Activated T-helper 9 cell treated with anti-CD3 and anti-CD28 coated beads, Interleukin-2, amount 50 U/mL, for 16 hours (primary cell): Measurements from ENCODE around the gene NME2.
A peak's percentile ranks its signal among the peaks of the same experiment; 100 is the strongest.
"Not testable (repeated sequence)": the region's sequence is repeated elsewhere in the genome, so short reads cannot be mapped to it uniquely, and the experiment has no call there.

ENCODE experiments used
- DNase-seq: peaks from one replicate; pipeline ENCODE4 v3.0.0-alpha.2; 2020; ENCODE audit warnings: low read depth

NME2 gene

GRCh38 chr17:51153210-51154072 lies 12.8 kb upstream of the NME2 start, which contains the start of gene NME1:
NME1 (plus strand) TSS chr17:51153559; CDS start chr17:51155655, 2,096 bp downstream.
- DNase-seq: peak; percentile 95

DNA sequence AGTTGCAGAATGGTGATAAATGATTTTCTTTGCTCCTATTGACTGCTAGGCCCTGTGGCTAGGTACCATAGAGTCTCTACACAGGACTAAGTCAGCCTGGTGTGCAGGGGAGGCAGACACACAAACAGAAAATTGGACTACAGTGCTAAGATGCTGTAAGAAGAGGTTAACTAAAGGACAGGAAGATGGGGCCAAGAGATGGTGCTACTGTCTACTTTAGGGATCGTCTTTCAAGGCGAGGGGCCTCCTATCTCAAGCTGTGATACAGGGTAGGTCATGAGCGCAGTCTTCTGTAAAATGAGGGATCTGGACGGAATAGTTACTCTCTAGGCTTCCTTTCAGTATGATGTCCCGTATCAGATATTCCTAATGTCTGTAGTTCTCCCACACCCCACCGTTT lies 12.0 kb upstream of the NME2 start:
- DNase-seq: no peak

GRCh38 chr17:51155416-51155815 lies 10.8 kb upstream of the NME2 start:
- no peak for DNase-seq

DNA sequence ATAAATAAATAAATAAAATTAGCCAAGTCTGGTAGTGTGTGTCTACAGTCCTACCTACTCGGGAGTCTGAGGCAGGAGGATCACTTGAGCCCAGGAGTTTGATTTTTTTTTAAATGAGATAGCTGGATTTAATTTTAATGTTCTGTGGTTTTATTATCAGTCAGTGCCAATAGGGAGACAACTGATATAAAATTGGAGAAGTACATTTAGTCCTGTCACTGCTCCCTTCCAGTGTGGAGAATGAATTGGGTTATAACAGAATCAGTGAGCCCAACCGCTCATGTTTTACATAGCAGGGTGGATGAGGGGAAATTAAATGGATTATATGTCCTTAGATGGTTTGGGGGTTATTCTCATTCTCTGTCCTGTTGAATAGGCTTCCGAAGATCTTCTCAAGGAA lies 6.6 kb upstream of the NME2 start:
- DNase-seq: no peak

DNA sequence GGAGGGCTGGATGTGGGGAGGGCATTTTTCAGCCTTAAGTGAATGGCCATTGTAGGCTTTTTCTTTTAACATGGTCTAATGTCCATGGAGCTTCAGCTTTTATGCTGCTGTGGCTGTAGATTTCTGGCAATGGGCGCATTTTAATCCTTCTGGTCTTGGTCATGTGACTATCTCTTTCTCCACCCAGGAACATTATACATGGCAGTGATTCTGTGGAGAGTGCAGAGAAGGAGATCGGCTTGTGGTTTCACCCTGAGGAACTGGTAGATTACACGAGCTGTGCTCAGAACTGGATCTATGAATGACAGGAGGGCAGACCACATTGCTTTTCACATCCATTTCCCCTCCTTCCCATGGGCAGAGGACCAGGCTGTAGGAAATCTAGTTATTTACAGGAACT lies 4.7 kb upstream of the NME2 start:
- DNase-seq: no peak

DNA sequence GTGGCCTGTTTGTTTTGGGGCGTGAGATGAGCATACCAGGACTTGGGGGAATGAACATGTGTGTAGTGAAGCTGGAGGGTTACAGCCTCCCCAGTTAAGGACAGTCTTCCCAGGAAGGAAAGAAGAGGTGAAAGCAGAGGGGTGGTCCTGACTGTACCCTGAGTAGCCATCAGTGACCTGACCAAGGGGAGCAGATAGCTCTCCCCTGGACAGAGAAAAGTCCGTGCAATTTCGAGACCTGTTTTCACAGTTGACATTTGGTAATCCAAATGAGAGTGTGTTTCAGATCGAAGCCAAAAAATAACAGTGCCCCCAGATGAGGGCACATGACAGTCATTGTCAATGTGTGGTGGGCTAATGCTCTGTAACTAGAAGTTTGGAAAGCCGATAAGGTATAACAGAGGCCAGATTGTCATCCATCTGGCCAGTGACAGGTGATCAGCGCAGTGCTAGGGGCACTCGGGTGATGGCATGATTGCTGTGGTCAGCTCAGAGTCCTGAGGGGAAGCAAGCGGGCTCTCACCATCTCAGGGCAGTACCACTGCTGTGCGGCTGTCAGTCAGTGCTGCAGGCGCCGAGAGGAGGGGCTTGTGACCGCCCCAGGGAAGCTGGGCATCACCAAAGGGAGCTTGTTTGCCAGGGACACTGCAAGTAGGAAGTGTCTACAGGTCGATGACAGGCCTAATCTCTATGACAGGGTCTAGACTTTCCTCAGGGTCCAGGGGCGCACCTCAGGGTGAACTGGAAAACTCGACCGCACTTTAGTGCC lies 1.1 kb upstream of the NME2 start:
- DNase-seq: no peak

- DNase-seq: no peak
Measured at GRCh38 chr17:51165680-51166197, 472 bp upstream of the NME2 start.

DNA sequence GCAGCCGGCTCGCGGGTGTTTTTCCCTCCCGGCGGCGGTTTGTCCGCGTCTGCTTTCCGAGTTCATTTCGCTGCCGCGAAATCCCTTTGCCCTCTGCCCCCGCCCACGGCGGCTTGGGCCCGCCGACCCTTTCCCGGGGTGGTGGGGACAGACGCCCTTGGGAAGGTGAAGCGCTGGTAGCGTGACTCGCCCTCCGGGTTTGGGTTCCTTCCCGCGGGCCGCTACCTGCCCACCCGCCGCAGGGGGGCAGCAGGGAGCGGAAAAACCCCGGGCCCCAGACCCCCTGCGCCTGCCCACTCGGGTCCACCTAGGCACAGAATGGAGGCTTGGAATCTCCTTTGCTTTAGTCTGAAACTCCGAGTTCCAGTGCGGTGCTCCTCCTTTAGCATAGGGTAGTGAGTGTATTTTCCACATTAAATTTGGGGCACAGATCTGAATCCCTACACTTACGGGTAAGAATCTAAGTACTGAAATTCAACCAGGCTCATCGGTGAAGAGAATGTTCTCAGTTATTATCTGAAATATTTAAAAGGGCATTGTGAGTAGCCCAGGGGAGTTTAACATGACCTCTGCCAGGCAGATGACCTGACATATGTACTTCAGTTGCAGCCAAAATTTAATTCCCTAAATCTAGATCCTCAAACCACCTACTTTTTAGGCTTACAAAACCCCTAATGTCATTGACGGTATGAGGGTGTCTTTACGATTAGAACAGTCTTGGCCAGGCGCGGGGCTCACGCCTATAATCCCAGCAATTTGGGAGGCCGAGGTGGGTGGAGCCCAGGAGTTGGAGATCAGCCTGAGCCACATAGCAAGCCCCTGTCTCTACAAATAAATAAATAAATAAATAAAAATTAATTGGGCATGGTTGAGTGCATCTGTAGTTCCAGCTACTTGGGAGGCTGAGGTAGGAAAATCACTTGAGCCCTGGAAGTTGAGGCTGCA lies 1.0 kb downstream of the NME2 start:
- peak; percentile 66 for DNase-seq

GRCh38 chr17:51169340-51169739 lies 3.1 kb downstream of the NME2 start:
- DNase-seq: no peak

- no peak for DNase-seq
Measured at GRCh38 chr17:51170736-51171135, 4.5 kb downstream of the NME2 start.

DNA sequence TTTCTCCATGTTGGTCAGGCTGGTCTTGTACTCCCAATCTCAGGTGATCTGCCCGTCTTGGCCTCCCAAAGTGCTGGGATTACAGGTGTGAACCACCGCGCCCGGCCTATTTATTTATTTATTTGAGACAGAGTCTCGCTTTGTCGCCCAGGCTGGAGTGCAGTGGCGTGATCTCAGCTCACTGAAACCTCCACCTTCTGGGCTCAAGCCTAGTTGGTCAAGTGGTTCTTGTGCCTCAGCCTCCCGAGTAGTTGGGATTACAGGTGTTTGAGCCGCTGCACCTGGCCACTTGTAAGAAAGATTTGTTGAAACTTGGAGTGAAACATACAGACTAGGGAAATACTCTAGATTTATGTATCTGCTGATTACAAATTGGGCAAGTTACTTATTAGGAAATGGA lies 5.8 kb downstream of the NME2 start:
- not testable (repeated sequence) for DNase-seq

- no peak for DNase-seq
Measured at GRCh38 chr17:51180486-51180885, 14.3 kb downstream of the NME2 start.

DNA sequence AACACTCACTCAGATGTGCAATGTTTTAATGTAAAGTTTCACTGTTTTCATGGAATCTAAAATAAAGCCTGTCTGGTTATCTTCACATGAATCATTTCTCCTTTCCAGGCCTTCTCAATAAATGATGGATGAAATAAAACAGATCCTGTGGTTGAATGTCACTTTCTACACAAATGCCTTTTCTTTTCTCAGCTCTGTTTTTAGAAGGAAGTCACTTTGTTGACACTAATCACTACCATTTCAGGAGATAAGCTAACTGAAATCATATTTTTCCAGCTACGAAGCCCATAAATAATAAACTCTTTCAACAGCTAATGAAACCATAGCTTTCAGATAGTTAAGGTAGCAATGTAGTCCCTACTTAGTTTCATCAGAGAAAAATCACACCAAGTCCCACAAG lies 17.9 kb downstream of the NME2 start:
- no peak for DNase-seq

DNA sequence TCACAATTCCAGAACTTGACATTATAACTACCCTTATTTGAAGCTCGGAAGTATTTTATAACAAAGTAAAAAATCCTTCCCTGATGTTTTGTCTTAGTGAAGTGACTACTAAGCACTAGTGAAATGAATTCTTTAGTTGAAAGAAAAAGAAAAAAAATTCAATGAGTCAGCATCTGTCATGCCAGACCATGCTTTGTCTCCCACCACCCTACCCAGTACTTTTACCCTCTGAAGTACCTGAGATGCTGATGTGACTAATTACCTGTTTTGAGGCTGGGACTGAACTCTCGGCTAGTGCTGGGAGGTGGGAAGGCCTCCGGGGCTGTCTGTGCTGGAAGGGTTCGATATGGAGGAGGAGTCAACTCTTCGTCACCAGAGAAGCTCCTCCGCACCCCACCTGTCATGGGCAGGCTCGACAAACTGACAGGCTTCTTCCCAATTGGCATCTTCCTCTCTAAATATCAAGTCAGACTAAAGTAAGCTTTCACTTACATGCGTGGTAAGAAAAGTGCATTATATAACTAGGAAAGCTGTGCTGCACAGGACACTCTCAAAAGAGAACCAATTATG lies 19.6 kb downstream of the NME2 start:
- DNase-seq: no peak

DNA sequence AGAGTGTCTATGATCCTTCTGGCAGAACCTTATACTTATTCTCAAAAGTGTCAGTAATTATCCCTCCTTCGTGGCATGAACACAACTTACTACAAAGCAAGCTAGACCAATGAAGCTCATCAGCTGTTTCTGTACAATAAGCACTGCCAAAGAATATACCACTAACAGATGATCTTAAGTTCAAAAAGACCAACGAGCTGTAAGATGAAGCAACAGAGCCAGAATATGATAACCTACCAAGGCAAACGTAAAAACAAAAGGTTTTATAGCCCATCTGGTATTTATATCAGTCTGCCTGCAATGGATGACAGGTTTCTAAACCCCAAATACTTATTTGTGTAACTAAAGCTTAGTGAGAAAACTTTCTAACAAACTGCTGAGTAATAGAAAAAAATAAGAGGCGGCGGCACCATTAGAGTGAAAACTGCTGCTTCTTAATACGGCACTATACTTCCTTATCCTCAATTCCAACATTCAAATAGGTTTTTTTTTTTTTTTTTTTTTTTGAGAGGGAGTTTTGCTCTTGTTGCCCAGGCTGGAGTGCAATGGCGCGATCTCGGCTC lies 22.1 kb downstream of the NME2 start:
- no peak for DNase-seq

DNA sequence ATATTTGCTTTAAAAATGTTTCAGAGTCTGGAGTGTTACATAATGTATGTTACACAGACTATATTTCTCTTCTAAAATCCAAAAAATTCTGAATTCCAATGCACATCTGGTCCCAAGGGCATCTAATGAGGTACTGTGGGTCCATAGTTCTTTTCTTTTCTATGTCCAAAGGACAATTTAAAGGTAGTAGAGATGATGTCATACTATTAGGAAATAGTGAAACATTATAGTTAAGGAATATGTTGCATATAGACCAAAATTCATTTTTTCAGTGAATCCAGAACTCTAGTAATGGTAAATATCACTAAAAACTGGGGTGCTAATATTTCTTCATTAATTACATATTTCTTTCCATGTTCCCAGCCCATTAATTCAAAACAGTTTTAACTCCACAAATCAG lies 23.0 kb downstream of the NME2 start:
- no peak for DNase-seq

- no peak for DNase-seq
Measured at GRCh38 chr17:51189628-51190027, 23.4 kb downstream of the NME2 start.

GRCh38 chr17:51191895-51192294 lies 25.7 kb downstream of the NME2 start:
- DNase-seq: no peak

- DNase-seq: no peak
Measured at GRCh38 chr17:51197754-51198153, 31.5 kb downstream of the NME2 start.

DNA sequence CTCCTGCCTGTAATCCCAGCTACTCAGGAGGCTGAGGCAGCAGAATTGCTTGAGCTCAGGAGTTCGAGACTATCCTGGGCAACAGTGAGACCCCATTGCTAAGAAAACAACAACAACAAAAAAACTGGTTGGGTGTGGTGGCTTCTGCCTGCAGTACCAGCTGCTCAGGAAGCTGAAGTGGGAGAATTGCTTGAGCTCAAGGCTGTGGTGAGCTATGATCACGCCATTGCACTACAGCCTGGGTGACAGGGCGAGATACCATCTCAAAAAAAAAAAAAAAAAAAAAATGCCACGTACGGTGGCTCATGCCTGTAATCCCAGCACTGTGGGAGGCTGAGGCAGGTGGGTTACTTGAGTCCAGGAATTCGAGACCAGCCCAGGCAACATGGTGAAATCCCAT lies 34.1 kb downstream of the NME2 start:
- no peak for DNase-seq

DNA sequence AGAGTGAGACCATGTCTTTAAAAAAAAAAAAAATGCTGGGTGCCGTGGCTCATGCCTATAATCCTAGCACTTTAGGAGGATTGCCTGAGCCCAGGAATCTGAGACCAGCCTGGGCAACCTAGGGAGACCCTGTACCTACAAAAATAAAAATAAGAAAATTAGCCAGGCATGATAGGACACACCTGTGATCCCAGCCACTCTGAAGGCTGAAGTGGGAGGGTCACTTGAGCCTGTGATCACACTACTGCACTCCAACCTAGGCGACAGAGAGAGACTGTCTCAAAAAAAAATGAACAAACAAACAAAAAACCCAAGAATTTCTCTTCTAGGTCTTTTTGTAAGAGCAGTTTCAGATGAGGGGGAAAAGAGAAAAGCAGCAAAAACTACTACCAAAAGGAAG lies 34.6 kb downstream of the NME2 start:
- DNase-seq: no peak
